ENCODE measurements around the gene SFPQ.

Gene SFPQ

DNA sequence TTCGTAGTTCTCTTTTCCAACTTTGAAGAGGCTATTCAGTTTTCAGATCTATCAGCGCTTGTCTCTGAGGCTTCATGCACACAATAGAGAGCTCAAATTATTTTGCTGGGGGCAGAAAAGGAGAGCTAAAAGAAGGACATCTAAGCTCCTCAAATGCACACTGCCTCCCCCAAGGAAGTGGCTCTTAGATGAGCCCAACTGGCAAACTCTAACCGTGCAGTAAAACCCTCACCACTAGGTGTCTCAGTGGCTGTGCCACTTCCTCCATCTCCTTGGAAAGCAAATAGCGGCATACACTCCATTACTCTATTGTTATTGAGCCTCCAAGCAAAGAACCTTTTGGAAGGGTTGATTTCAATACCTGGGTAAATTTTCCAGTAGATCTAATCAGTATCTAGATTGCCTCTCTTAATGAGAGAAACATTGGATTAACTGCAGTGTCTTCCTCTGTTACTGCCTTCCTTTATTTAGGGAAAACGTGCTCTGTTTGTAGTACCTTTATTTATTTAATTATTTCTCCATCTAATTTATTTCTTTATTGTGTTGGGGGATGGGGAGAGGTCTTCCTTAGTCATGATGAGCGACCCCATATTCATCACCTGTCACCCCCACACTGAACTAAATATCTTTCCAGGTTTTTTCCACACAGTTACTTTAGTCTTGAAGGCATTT lies 9.2 kb upstream of the SFPQ start:
- peak; percentile 79 for DNase-seq (ENCODE audit: low read depth)
- in situ Hi-C loops (cut with HindIII; ENCODE audit: low sequenced_read_pairs), result no loop called here
- TF ChIP-seq, protein P1, sequence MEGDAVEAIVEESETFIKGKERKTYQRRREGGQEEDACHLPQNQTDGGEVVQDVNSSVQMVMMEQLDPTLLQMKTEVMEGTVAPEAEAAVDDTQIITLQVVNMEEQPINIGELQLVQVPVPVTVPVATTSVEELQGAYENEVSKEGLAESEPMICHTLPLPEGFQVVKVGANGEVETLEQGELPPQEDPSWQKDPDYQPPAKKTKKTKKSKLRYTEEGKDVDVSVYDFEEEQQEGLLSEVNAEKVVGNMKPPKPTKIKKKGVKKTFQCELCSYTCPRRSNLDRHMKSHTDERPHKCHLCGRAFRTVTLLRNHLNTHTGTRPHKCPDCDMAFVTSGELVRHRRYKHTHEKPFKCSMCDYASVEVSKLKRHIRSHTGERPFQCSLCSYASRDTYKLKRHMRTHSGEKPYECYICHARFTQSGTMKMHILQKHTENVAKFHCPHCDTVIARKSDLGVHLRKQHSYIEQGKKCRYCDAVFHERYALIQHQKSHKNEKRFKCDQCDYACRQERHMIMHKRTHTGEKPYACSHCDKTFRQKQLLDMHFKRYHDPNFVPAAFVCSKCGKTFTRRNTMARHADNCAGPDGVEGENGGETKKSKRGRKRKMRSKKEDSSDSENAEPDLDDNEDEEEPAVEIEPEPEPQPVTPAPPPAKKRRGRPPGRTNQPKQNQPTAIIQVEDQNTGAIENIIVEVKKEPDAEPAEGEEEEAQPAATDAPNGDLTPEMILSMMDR (IDR thresholded peaks at IDR 0.05; ENCODE audit: low read depth, low read length, missing control alignments), result peak; percentile 96
- no peak overlapping the region for H3K4me3 ChIP-seq (ENCODE audit: low read depth, low read length)

DNA sequence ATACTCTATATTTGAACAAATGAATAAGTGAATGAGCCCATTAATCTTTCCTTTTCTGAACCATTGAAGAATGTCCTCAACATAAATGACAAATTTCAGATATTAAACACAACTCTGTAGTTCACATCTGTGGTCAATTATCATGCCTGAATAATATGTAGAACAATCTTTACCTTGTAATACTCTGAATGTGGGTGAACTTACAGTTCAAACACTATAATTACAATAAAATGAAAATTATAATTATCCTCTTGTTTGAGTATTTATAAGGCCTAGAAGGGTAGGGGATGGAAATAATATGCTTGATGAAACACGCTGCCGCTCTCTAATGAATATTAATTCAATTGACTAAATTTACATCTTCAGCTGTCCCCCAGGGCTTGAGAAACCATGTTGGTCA lies 8.7 kb upstream of the SFPQ start:
- H3K4me3 ChIP-seq (ENCODE audit: low read depth, low read length), result no peak overlapping the region
- DNase-seq (ENCODE audit: low read depth), result no peak
- in situ Hi-C loops (cut with HindIII; ENCODE audit: low sequenced_read_pairs), result no loop called here
- TF ChIP-seq, protein P1 (IDR thresholded peaks at IDR 0.05; ENCODE audit: low read depth, low read length, missing control alignments), result no peak

DNA sequence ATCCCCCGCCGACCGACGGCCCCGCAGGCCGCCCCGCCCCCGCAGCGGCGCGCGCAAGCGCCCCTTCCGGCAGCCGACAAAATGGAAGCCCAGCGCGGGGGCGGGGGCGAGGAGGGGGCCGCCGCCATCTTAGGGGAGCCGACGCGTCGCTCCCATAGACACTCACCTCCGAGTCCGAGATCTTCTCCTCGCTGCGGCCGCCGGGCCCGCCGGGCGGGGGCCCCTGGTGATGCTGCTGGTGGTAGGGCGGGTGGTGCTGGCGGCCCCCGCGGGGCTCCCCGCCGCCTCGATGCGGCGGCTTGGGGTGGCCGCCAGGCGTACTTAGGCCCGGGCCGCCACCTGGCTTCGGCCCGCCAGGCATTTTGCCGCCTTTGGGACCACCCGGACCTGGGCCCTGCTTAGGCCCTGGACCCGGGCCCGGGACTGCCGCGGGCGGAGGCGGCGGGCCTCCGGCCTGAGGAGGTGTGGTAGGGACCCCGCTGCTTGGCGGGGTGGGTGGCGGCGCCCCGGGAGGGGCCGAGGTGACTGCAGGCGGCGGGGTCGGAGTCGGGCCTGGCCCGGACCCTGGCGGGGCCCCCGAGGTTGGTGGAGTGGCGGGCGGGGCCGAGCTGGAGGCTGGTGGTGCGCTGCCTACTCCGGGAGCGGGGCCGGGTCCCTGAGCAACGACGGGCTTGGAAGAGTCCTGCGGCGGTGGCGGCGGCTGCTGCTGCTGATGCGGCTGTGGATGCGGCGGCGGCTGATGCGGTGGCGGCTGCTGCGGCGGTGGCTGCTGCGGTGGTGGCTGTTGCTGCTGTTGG lies 691 bp downstream of the SFPQ start:
- TF ChIP-seq, protein P1 (IDR thresholded peaks at IDR 0.05; ENCODE audit: low read depth, low read length, missing control alignments), result no peak
- in situ Hi-C loops (cut with HindIII; ENCODE audit: low sequenced_read_pairs), result no loop called here

DNA sequence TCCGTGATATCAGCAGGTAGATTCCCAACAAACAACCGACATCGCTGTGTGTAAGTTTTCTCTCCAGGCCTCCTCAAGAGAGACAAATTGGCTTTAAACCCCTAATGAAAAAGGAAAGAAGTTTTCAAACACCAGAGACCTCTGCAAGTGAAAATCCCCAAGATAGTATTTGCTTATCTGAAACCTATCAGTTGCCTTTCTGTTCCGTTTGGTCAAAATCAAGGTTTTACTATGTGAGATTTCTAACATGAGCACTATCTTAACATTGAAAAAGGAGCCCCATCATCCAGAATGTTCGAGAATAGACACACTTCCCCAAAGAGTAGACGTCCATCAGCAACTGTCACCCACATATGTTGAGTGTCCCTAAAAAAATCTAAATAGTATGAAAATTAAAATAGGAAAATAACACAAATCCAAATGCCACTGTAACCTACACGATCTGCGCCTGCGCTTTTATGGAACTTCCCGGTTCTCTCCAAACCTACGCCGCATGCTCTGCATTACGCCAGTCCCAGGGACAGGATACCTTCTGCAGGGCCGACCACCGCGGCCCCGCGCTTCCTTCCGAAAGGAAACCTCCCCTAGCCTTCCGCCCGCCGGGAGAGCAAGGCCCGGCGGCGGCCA lies 1.4 kb downstream of the SFPQ start:
- peak overlapping the region; percentile 69 for H3K4me3 ChIP-seq (ENCODE audit: low read depth, low read length)
- TF ChIP-seq, protein P1 (IDR thresholded peaks at IDR 0.05; ENCODE audit: low read depth, low read length, missing control alignments), result no peak
- no peak for DNase-seq (ENCODE audit: low read depth)
- in situ Hi-C loops (cut with HindIII; ENCODE audit: low sequenced_read_pairs), result no loop called here

More for the DNA sequence above, 691 bp downstream of the SFPQ start:
- peak; percentile 41 for DNase-seq (ENCODE audit: low read depth)
- H3K4me3 ChIP-seq (ENCODE audit: low read depth, low read length), result peak overlapping the region; percentile 69

DNA sequence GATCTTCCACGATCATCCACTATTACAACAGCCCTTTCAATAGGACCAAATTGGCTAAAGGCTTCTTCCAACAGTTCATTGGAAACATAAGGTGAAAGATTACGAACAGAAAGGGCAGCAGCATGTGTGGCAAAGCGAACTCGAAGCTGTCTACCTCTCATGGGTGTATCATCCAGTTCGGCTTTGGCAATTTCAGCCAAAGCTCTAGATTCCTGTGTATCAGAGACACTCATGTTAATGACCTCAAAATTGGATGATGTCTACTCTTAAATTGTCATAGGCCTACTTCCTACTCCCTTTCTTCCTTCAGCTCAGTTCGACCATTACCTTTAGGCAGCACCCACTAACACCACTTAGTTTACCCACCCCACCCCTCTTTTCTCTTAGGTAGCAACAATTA lies 2.2 kb downstream of the SFPQ start:
- peak overlapping the region; percentile 69 for H3K4me3 ChIP-seq (ENCODE audit: low read depth, low read length)
- DNase-seq (ENCODE audit: low read depth), result no peak
- in situ Hi-C loops (cut with HindIII; ENCODE audit: low sequenced_read_pairs), result no loop called here
- TF ChIP-seq, protein P1 (IDR thresholded peaks at IDR 0.05; ENCODE audit: low read depth, low read length, missing control alignments), result no peak

DNA sequence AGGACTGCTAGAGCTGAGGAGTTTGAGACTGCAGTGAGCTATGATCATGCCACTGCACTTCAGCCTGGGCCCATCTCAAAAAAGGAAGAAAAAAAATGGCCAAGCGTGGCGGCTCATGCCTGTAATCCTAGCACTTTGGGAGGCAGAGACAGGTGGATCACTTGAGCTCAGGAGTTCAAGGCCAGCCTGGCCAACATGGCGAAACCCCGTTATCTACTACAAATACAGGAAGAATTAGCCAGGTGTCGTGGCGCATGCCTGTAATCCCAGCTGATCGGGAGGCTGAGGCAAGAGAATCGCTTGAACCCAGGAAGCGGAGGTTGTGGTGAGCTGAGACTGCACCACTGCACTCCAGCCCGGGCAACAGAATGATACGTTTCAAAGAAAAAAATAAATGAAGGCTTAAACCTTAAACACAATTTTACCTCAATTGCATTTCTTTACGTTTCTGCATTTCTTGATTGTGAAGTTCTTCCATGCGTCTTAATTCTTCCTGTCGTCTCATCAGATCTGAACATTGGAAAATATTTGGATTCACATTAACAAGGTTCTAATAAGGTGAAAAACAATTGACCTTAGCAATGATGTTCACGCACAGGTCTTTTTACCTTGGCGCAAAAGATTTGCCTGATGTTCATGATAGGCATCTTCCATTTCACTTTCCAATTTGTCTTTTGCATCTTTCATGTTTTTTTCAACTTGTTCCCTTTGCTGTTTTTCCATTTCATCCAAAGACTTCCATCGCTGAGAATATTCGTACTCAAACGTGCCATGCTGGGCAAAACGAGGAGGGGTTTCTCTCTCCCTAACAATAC lies 4.2 kb downstream of the SFPQ start:
- DNase-seq (ENCODE audit: low read depth), result no peak
- H3K4me3 ChIP-seq (ENCODE audit: low read depth, low read length), result no peak overlapping the region
- TF ChIP-seq, protein P1 (IDR thresholded peaks at IDR 0.05; ENCODE audit: low read depth, low read length, missing control alignments), result no peak
- in situ Hi-C loops (cut with HindIII; ENCODE audit: low sequenced_read_pairs), result no loop called here

Measured in astrocyte of the cerebellum (primary cell).